ENCODE measurements around the gene RNF187. TPM values are rescaled to one million over a fixed set of nuclear protein-coding genes. Genes with fewer than 3 reads are reported as not detected.

Gene RNF187
- 38.9 and 47.9 TPM in 2 replicates for total RNA-seq

DNA sequence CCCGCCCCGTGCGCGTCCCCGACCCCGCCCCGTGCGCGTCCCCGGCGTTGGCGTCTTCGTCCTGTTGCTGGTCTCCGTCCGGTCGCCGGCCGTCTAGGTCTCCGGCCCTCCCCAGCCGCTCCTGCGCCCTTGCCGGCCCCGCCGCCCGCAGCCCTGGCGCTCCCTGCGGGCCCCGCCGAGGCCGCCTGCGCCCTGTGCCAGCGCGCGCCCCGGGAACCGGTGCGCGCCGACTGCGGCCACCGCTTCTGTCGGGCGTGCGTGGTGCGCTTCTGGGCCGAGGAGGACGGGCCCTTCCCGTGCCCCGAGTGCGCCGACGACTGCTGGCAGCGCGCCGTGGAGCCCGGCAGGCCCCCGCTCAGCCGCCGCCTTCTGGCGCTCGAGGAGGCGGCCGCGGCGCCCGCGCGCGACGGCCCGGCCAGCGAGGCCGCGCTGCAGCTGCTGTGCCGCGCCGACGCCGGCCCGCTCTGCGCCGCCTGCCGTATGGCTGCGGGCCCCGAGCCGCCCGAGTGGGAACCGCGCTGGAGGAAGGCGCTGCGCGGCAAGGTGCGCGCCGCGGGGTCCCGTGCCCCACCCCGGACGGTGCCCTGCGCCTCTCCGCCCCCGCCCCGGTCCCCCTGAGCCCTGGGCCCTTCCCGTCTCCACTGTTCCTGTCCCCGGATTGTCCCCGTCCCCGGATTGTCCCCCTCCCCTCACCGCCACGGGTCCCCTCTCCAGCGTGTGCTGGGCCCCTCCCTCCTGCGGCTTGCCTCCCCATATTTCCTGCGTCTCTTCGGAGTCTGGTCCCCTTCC is at the start of gene RNF187:
Gene RNF187, plus strand, starts transcription at position 47 of the 789 bp plus-strand sequence.

Other genes with a start within 250 kb of the RNF187 start
- 24.1 and 27.1 TPM in 2 replicates for gene TRIM11, start 80.5 kb upstream of the RNF187 start, total RNA-seq
- 0.16 and 0.89 TPM in 2 replicates for gene TRIM17, start 70.5 kb upstream of the RNF187 start, total RNA-seq
- gene RHOU, start 248.1 kb downstream of the RNF187 start, total RNA-seq: 0.49 and 3.5 TPM in 2 replicates

Data from mesangial cell (primary cell).